Measurements from ENCODE around the gene SLX4IP.

The SLX4IP gene

DNA sequence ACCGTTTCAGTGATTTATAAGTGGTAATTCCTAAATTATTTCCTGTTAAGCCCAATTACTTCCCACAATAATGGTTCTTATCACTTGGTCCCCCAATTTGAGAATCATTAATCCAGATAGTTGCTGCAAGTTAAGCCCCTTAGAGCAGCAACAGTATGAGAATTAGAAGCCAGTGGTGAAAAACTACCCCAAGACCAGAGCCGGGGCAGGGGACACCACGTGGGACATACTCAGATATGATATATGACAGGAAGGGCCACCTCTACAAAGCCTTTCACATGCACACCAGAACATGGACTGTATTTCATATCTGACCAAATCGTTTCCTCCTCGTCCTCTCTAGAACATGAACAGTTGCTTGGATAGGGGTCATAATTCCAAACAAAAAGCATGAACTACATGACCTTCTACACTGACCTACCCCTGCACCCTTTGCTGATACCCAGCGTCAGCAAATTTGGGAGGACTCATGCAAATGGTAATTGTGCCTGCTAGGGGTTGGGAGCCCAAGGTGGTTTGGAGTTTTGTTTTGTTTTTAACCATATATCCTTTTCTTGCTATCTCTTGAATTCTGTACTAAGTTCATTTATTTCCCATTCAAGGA is 234.8 kb downstream of the SLX4IP start:
- no peak for DNase-seq

DNA sequence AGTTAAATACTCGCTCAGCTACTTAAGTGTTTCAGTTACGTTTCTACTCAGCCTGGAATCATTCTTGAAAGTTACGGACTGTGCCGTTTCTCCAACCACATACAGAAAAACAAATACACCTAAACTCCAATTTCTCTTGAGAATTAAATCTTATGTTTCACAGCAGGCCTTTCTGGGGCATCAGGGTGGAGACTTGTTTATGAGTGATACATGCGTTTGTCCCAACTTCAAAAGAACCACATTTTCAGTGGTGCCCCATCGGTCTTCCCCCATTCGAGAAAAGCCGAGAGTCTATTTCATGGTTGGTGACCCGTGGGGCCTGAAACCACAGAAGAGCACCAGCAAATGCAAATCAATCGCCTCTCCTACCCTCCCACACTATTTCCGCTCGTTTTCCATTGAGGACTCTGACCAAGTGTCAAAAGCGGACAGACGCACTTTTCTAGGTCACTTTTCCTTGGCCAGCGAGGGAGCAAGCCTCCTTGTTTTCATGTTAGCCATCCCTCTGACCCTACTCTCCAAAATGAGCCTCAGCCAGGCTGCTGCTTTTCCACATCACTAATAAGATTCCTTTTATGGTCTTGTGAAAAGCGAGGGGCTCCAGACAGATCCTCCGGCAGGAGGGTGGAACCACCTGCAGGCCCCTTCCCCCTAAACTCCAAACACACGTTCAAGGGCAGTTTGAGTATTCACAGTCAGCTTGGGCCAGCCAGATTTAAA is 235.6 kb downstream of the SLX4IP start:
- no peak for DNase-seq

DNA sequence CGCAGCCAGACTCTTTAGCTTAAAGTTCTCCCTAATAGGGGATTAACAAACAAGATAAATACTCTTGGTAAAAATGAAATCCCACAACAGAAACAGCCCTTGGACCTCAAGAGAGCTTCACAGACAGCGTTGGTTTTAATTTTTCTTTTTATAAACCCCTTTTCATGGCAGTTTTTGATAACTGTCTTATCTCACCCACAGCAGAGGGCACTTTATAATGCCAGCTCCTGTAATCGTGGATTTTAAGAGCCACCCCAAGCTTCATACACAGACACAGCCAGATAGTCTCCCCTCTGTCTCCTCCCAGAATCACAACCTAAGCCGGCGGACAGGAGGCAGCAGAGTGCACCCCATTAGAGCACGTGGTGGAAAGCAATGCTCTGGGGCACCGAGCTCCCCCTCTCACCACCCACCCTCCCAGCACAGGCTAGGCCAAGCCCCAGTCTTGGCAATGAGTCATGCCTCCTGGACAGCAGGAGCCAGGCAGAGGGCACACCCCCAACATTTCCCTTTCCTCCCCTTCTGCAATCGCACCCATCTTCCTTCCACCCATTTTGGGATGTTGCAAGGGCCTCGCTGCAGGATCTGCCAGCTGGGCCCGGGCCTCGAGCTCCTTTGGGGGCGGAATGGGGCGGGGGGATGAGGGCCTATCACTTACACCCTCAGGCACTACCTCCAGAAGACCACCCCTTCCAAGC is 236.3 kb downstream of the SLX4IP start:
- no peak for DNase-seq

DNA sequence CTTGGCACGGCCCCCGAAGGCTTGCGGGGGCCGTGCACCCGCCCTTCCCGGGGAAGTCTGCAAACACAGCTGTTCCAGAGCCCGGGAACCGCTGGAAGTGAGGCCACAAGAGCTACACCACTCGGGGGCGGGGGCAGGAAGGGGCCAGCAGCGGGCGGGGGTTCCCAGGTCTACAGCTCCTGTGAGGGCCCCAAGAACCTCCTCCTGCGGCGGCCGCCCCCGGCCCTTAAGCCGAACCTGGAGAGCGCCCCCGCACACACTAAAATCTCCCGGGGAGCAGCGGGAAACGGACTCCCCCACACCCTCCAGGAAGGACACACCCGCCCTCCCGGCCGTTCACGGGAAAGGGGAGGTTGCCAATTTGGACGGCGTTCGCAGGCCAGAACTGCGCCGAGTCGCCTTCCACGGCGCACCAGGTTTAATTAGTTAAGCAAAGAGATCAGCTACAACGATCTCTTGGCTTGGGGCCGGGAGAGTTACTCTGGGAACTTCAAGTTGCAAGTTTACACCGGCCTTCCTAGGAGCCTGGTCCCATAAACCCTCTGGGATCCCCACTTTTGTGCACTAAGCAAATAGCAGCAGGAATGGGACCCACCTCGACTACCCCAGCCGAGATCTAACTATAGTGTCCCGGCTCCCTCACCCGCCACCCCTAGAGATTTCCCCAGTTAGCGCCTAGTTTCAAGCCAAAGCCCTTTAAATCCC is 237.0 kb downstream of the SLX4IP start:
- DNase-seq: no peak

DNA sequence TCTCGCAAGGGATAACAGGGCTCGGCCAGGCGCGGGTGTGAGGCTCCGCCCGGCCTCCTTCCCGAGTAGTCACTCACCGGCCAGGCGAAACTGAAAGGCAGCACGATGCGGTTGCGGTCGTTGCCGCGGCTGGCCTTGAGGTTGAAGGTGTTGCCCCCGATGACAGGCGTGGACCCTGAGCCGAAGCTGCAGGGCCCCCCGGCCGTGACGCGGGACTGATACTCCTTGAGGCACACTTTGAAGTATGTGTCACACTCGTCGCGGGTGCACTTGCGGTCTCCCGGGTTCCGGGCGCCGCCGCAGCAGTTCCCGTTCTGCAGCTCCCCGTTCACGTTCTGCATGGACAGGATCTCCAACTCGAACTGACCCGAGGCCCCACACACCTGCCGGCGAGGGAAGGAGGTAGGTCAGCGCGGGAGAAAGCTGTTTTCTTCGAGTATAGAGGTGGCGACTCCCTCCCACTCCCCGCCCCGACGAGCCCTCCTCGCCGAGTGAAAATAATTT is 237.6 kb downstream of the SLX4IP start:
- DNase-seq: peak; percentile 12

DNA sequence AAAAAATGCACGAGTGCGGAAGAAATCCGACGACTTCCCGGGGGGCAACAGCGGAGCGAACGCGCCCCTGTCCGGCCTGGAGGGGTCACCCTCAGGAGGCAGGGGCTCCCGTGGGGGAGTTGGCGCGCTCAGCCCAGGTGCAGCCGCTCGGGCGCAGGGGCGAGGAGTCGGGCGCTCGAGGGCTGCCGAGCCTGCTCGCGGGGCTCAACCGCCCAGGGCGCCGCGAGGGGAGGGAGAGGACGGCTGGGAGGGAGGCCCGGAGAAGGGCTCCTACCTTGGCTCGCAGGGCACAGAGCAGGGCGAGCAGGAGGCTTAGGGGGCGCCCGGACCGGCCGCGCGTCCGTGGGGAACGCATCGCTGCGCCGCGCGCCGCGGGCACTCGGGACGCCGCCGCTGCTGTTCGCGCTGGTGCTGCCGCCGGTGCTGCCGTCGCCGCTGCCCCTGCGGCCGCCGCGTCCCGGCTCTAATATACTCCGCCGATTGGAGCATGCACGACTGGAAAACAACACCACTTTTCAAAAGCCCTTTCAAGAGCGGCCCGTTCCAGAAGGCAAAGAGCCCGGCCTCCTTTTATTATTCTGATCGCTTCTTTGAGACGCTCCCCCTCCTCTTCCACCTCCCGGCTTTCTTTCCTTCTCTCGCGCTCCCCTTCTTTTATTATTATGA is 238.2 kb downstream of the SLX4IP start:
- DNase-seq: no peak

DNA sequence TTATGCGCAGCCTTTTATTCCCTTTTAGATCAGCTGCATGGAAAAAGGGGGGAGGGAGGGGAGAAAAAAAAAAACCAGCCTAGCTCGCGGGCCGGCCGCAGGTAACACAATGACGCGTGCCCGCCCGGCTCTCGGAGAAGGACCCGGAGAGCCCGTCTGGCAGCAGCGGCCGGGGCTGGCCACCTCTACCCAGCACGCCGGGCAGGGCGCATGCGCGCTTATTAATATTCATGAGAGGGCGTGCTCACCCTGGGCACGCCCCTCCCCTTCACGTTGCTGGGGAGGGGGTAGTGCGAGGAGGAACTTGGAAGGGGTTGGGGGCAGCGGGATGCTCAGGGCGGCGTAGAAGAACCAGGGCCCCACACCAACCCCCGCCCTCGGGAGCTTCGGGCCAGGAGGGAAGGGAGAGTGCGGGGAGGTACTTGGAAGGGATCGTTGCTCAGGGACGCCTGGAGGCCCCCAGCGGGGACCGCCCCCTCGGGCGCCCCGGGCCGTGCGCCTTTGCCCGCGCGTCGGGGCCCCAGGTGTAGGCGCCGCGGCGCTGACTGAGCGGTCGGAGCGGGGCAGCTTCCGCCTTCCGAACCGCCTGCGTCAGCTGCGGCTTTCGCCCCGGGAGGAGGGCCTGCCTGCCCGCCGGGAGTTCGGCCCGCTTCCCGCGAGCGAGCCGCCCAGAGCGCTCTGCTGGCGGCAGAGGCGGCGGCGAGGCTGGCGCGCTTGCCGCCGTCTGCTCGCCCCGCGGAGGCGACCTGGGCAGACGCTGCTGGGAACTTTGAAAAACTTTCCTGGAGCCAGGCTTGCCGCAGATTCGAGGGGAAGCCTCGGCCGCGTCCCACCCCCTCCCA is 239.0 kb downstream of the SLX4IP start, which contains the start of gene JAG1:
JAG1 (minus strand) TSS at position 158 of the 842 bp plus-strand sequence. CDS start 469 bp downstream, outside the sequence.
- peak; percentile 37 for DNase-seq

DNA sequence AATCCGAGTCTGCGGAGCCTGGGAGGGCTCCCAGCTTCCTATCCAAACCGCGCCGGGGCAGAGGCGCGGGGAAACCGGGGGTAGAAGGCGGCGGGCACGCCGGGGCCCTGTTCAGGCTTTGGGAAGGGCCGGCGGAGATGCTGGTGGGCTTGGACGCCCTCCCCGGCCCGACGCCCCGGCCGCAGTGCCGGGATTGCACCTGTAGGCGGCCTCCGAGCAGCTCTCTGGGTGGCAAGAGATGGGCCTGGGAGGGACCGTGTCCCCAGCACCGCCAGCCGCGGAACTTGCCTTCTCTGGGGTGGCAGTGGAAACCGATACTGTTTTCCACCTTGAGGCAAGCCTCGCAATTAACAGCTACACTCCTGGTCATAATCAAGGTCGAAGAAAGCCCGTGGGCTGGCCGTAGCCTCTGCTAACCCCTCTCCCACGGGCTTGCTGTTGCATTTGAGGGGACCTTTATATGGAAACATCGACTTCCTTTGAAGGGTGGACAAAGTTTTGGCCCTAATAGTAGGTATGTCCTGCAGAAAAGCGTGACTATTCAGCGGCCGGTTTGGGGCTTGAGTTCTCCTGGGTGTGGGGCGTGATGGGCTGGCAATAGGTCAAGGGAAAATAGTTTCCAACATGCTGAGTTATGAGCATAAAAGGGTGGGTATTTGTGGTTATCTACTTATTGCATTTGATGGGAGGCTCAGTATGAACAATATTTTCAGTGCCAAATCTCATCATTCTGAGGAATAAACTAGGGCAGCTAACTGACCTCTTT is 239.8 kb downstream of the SLX4IP start:
- DNase-seq: no peak

DNA sequence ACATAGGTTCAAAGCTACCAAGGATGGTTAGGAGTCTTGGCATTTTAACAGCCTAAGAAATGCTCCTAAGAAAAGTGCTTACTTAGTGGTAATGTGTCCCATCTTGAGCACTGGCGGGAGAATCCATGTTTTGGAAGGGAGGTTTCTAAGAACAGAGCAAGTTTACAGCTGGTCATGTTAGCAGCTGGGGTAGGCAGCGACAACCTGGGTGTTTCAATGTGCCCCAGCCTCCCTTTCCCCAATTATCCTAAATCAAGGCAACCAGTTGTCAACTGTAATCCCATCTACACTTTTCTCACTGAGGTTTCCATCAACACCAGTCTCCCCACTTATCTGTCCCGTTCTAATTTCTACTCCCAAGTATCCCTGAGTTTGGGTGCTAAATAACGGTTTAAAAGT is 240.3 kb downstream of the SLX4IP start:
- no peak for DNase-seq

DNA sequence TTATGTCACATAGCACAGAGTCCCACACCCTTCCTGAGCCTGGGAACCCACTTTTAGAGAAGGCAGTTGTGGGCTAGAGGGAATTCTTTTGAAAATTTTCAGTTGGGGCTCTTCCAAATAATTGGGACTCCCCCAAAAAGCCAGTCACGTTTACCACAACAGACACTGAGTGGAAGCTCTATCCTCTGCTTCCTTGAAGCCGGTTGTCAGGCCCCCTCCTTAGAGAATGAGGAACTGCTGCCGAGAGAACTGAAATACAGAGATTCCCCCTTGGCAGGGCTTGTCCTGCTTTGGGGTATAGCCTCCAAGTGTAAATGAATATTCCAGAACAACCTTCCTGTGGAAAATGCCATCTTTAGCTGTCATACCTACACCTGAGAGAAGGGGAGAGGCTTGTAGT is 241.4 kb downstream of the SLX4IP start:
- DNase-seq: no peak
